Stimulated activated CD8-positive, alpha-beta memory T cell treated with anti-CD3 and anti-CD28 coated beads, Interleukin-7, amount 100 ng/mL, for 48 hours (primary cell): ENCODE measurements around the gene RNF135.
"Not testable (repeated sequence)": the region's sequence is repeated elsewhere in the genome, so short reads cannot be mapped to it uniquely, and the experiment has no call there.

Experiments used
- DNase-seq, 2 donors: peaks; one replicate each; pipeline ENCODE4 v3.0.0-alpha.2; 2020; ENCODE audit warnings: low read depth in 1 of 2; ENCODE audit errors: extremely low read depth in 1 of 2

RNF135 gene

GRCh38 chr17:30997270-30997669, 26.4 kb downstream of the RNF135 start:
- DNase-seq: no peak

GRCh38 chr17:30997842-30998241, 27.0 kb downstream of the RNF135 start:
- no peak for DNase-seq

GRCh38 chr17:31002047-31002446, 31.2 kb downstream of the RNF135 start:
- no peak for DNase-seq

- no peak for DNase-seq
Observed at GRCh38 chr17:31003225-31003866, 32.5 kb downstream of the RNF135 start.

- no peak for DNase-seq
Observed at GRCh38 chr17:31004160-31004559, 33.3 kb downstream of the RNF135 start.

- no peak for DNase-seq
Observed at GRCh38 chr17:31007695-31008373, 37.0 kb downstream of the RNF135 start.

GRCh38 chr17:31008374-31009041, 37.7 kb downstream of the RNF135 start:
- DNase-seq: peak; percentile 16 to 20

GRCh38 chr17:31009042-31009702, 38.3 kb downstream of the RNF135 start:
- DNase-seq: not testable (repeated sequence)

GRCh38 chr17:31010014-31010413, 39.2 kb downstream of the RNF135 start:
- DNase-seq: not testable (repeated sequence)

- DNase-seq: no peak
Observed at GRCh38 chr17:31013844-31014243, 43.0 kb downstream of the RNF135 start.

GRCh38 chr17:31015639-31016038, 44.8 kb downstream of the RNF135 start:
- no peak for DNase-seq

- DNase-seq: no peak
Observed at GRCh38 chr17:31019004-31019403, 48.2 kb downstream of the RNF135 start.

GRCh38 chr17:31023171-31023570, 52.3 kb downstream of the RNF135 start:
- DNase-seq: not testable (repeated sequence)

GRCh38 chr17:31031841-31032240, 61.0 kb downstream of the RNF135 start:
- no peak for DNase-seq

GRCh38 chr17:31035611-31036010, 64.8 kb downstream of the RNF135 start:
- not testable (repeated sequence) for DNase-seq

GRCh38 chr17:31040837-31041236, 70.0 kb downstream of the RNF135 start:
- not testable (repeated sequence) for DNase-seq

- not testable (repeated sequence) for DNase-seq
Observed at GRCh38 chr17:31042378-31042777, 71.5 kb downstream of the RNF135 start.

GRCh38 chr17:31046856-31047425, 76.1 kb downstream of the RNF135 start:
- DNase-seq: not testable (repeated sequence)

- no peak for DNase-seq
Observed at GRCh38 chr17:31048142-31048541, 77.3 kb downstream of the RNF135 start.

- no peak for DNase-seq
Observed at GRCh38 chr17:31048780-31049179, 77.9 kb downstream of the RNF135 start.
